HEK293 (cell line): ENCODE data around the gene TANC1.

Source experiments
- CTCF ChIA-PET: fragments of 350-600 bp; formaldehyde crosslinking; extraction: SDS; loops from one replicate; lab custom pipeline; 2021; ENCODE audit warnings: antibody characterized with exemption; lab: Yijun Ruan, JAX
- POLR2A ChIA-PET: fragments of 300-600 bp; formaldehyde crosslinking; extraction: SDS; loops from one replicate; lab custom pipeline; 2020; ENCODE audit warnings: antibody characterized with exemption, inconsistent platforms; lab: Yijun Ruan, JAX
- H3K27ac ChIP-seq: fragments of 200-500 bp; sonication (Bioruptor generic); 2 replicates; pipeline ENCODE4 v1.5.1; 2014; ENCODE audit warnings: low read depth, low read length, control low read depth, inconsistent platforms; ENCODE audit errors: extremely low read depth
- H3K36me3 ChIP-seq, 2 experiments: fragments of 200-500 bp in 1 of 2; sonication (Bioruptor generic) in 1 of 2; 1 replicate in 1 of 2; 2 replicates in 1 of 2; pipeline ENCODE4 v1.5.1; 2014 to 2017; ENCODE audit warnings: inconsistent platforms in 2 of 2, low read length in 2 of 2; ENCODE audit not compliant: control insufficient read depth in 2 of 2, insufficient read depth in 1 of 2
- H3K4me1 ChIP-seq: fragments of 200-500 bp; sonication (Bioruptor generic); 2 replicates; pipeline ENCODE4 v1.5.1; 2014; ENCODE audit warnings: mild to moderate bottlenecking, low read length, inconsistent platforms; ENCODE audit not compliant: control insufficient read depth, insufficient read depth
- H3K4me3 ChIP-seq: 2 replicates; pipeline ENCODE4 v1.5.1; 2011; ENCODE audit warnings: low read depth, mild to moderate bottlenecking, control low read depth, low read length, moderate library complexity
- H3K9me3 ChIP-seq: fragments of 200-500 bp; sonication (Bioruptor generic); 2 replicates; pipeline ENCODE4 v1.5.1; 2014; ENCODE audit warnings: low read depth, low read length, inconsistent platforms; ENCODE audit not compliant: control insufficient read depth, insufficient read depth
- BCL6B ChIP-seq: fragments of 450-650 bp; formaldehyde crosslinking; IDR thresholded peaks from 2 replicates; pipeline ENCODE4 v1.5.1; 2017; ENCODE audit warnings: missing biosample characterization, missing genetic modification characterization
- ELK4 ChIP-seq: IDR thresholded peaks from 2 replicates; pipeline ENCODE4 v1.6.1; 2011; ENCODE audit warnings: mild to moderate bottlenecking, low read depth, low read length, borderline replicate concordance
- HIC1 ChIP-seq: fragments of 450-650 bp; formaldehyde crosslinking; IDR thresholded peaks from 2 replicates; pipeline ENCODE4 v1.5.1; 2016; ENCODE audit warnings: missing biosample characterization, missing genetic modification characterization
- KLF17 ChIP-seq: fragments of 450-650 bp; formaldehyde crosslinking; IDR thresholded peaks from 2 replicates; pipeline ENCODE4 v1.5.1; 2016; ENCODE audit warnings: missing biosample characterization, missing genetic modification characterization
- KLF8 ChIP-seq: fragments of 450-650 bp; formaldehyde crosslinking; IDR thresholded peaks from 2 replicates; pipeline ENCODE4 v1.5.1; 2016; ENCODE audit warnings: missing biosample characterization, missing genetic modification characterization
- MEIS1 ChIP-seq: sonication (generic); formaldehyde crosslinking; IDR thresholded peaks from 2 replicates; pipeline ENCODE4 v1.8.1; 2022; ENCODE audit warnings: missing genetic modification reagents, mild to moderate bottlenecking, borderline replicate concordance
- PRDM6 ChIP-seq: fragments of 450-650 bp; formaldehyde crosslinking; IDR thresholded peaks from 2 replicates; pipeline ENCODE4 v1.5.1; 2017; ENCODE audit warnings: missing biosample characterization, missing genetic modification characterization
- SCRT1 ChIP-seq: fragments of 450-650 bp; formaldehyde crosslinking; IDR thresholded peaks from 2 replicates; pipeline ENCODE4 v1.5.1; 2016; ENCODE audit warnings: missing biosample characterization, missing genetic modification characterization, borderline replicate concordance
- TCF7L2 ChIP-seq: IDR thresholded peaks from 2 replicates; pipeline ENCODE4 v1.6.1; 2011; ENCODE audit warnings: low read depth, mild to moderate bottlenecking, inconsistent platforms, low read length, moderate library complexity, borderline replicate concordance
- TRIM28 ChIP-seq: IDR thresholded peaks from 2 replicates; pipeline ENCODE4 v1.6.1; 2011; ENCODE audit warnings: low read length, control low read depth, borderline replicate concordance
- TSHZ1 ChIP-seq: fragments of 450-650 bp; formaldehyde crosslinking; IDR thresholded peaks from 2 replicates; pipeline ENCODE4 v1.5.1; 2016; ENCODE audit warnings: missing biosample characterization, missing genetic modification characterization, borderline replicate concordance
- YY2 ChIP-seq: fragments of 450-650 bp; formaldehyde crosslinking; IDR thresholded peaks from 2 replicates; pipeline ENCODE4 v1.5.1; 2016; ENCODE audit warnings: missing biosample characterization, missing genetic modification characterization
- ZNF341 ChIP-seq: fragments of 450-650 bp; formaldehyde crosslinking; IDR thresholded peaks from 2 replicates; pipeline ENCODE4; 2016; ENCODE audit warnings: low read depth, missing biosample characterization, missing genetic modification characterization
- ZNF366 ChIP-seq: fragments of 450-650 bp; formaldehyde crosslinking; conservative IDR thresholded peaks from 2 replicates; pipeline ENCODE4 v1.5.1; 2016; ENCODE audit warnings: missing biosample characterization, missing genetic modification characterization
- ZNF394 ChIP-seq: fragments of 450-650 bp; formaldehyde crosslinking; IDR thresholded peaks from 2 replicates; pipeline ENCODE4 v1.5.1; 2016; ENCODE audit warnings: missing biosample characterization, missing genetic modification characterization, mild to moderate bottlenecking, moderate library complexity, borderline replicate concordance
- ZNF548 ChIP-seq: fragments of 450-650 bp; formaldehyde crosslinking; IDR thresholded peaks from 2 replicates; pipeline ENCODE4 v1.5.1; 2016; ENCODE audit warnings: missing biosample characterization, missing genetic modification characterization
- ZNF596 ChIP-seq: fragments of 450-650 bp; IDR thresholded peaks from 2 replicates; pipeline ENCODE4 v1.5.0; 2018; ENCODE audit warnings: missing biosample characterization, mild to moderate bottlenecking, missing genetic modification characterization, moderate library complexity
- ZNF654 ChIP-seq: fragments of 450-650 bp; formaldehyde crosslinking; IDR thresholded peaks from 2 replicates; pipeline ENCODE4 v1.5.1; 2016; ENCODE audit warnings: low read depth, missing biosample characterization, missing genetic modification characterization
- ZNF660 ChIP-seq: fragments of 450-650 bp; IDR thresholded peaks from 2 replicates; pipeline ENCODE4 v1.5.1; 2018; ENCODE audit warnings: missing biosample characterization, mild to moderate bottlenecking, missing genetic modification characterization
- ZNF670 ChIP-seq: fragments of 450-650 bp; formaldehyde crosslinking; IDR thresholded peaks from 2 replicates; pipeline ENCODE4 v1.5.1; 2016; ENCODE audit warnings: missing biosample characterization, missing genetic modification characterization, low read depth
- ZSCAN16 ChIP-seq: fragments of 450-650 bp; formaldehyde crosslinking; IDR thresholded peaks from 2 replicates; pipeline ENCODE4 v1.5.1; 2016; ENCODE audit warnings: missing biosample characterization, missing genetic modification characterization
- ZSCAN30 ChIP-seq: fragments of 450-650 bp; IDR thresholded peaks from 2 replicates; pipeline ENCODE4 v1.5.1; 2018; ENCODE audit warnings: missing biosample characterization, mild to moderate bottlenecking, missing genetic modification characterization, moderate library complexity

TANC1 gene

GRCh38 chr2:159065891-159066290 lies 97.5 kb downstream of the TANC1 start (continued):
- TF ChIP-seq TSHZ1, result no peak
- TF ChIP-seq ZNF548, result no peak
- TF ChIP-seq ZNF341 (tag by site-specific recombination), result no peak
- no peak for TF ChIP-seq MEIS1
- TF ChIP-seq ZSCAN16 (tag by site-specific recombination), result no peak
- no peak for TF ChIP-seq ZNF654 (tag by site-specific recombination)
- TF ChIP-seq ZNF366 (tag by site-specific recombination), result no peak
- no peak for TF ChIP-seq ZSCAN30 (tag by site-specific recombination)

- Histone ChIP-seq H3K4me1 (peaks cover 22% of the 10 kb centered on the region), H3K9me3 (no peaks in the 10 kb centered on the region), H3K4me3 (no peak overlapping the region), H3K27ac (no peak overlapping the region), H3K36me3 (peaks cover 5% of the 10 kb centered on the region in 2 experiments; a peak in 2 of 3 replicates)
- CTCF ChIA-PET, result no interaction called here
- POLR2A ChIA-PET, result no interaction called here
- TF ChIP-seq SCRT1 (tag by site-specific recombination) (0 out of 2 replicates have a peak, but pooled peaks have one; percentile 32), ELK4 (no peak), BCL6B (tag by site-specific recombination) (peak; percentile 33; the same call in 1 of the 2 replicates), ZNF394 (tag by site-specific recombination) (no peak), PRDM6 (tag by site-specific recombination) (peak; percentile 72)
Measured at GRCh38 chr2:159066541-159067156, 98.2 kb downstream of the TANC1 start.

- no peak overlapping the region for H3K27ac ChIP-seq
- peaks cover 22% of the 10 kb centered on the region for H3K4me1 ChIP-seq
- H3K36me3 ChIP-seq, result peaks cover 5% of the 10 kb centered on the region in 2 experiments; a peak in 2 of 3 replicates
- no peaks in the 10 kb centered on the region for H3K9me3 ChIP-seq
- H3K4me3 ChIP-seq, result no peak overlapping the region
- POLR2A ChIA-PET, result no interaction called here
- CTCF ChIA-PET, result no interaction called here
- TF ChIP-seq ZNF660 (tag by site-specific recombination), result no peak
- no peak for TF ChIP-seq HIC1 (tag by site-specific recombination)
- TF ChIP-seq ZNF670 (tag by site-specific recombination), result no peak
- TF ChIP-seq KLF8 (tag by site-specific recombination), result no peak
- TF ChIP-seq TRIM28, result no peak
- TF ChIP-seq TCF7L2, result no peak
- no peak for TF ChIP-seq YY2 (tag by site-specific recombination)
- no peak for TF ChIP-seq KLF17 (tag by site-specific recombination)
- TF ChIP-seq ZNF596 (tag by site-specific recombination), result no peak
Measured at GRCh38 chr2:159067971-159068370, 99.5 kb downstream of the TANC1 start.
